ENCODE results near the gene RUNX2.

RUNX2 gene

DNA sequence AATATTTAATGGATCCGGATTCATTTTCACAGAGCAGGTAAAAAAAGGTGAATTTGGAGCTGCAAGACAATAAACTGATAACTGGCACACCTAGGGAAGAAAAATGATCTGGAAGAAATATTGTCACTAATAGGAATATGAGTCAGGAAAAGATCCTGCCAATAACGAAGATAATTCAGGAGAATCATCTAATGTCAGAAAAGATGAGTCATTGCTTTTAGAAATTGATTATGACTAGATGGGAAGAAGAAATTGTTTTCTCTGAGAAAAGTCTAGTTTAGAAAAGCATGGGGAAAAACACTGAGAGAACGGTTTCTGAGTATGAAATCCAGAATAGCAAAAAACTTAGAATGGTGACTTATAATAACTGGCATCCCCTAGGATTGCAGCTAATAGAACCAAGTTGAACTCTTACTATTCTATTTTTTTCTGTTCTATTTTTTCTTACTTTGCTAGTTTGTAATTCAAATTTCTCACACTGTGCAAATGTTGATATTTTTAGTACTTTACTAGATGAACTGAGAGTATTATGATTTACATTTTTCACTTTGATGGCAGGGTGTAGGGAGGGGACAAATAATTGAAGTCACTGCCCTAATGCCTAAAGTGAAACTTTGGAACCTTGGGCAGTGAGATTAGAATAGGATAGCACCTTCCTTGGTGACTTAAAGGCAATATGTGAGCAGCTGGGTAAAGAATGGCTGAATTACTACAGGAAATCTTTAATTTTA is 87.8 kb downstream of the RUNX2 start:
- no peaks in the 10 kb centered on the region for H3K36me3 ChIP-seq (ENCODE audit: insufficient read depth)
- H3K27ac ChIP-seq, result 0 out of 2 replicates have a peak overlapping the region, but pooled peaks have one; percentile 12
- H2AFZ ChIP-seq (ENCODE audit: low read depth), result no peak overlapping the region
- H4K20me1 ChIP-seq (ENCODE audit: insufficient read depth), result no peaks in the 10 kb centered on the region
- peak overlapping the region; percentile 94; the same call in 1 of the 2 replicates for H3K4me2 ChIP-seq
- H3K9ac ChIP-seq, result no peak overlapping the region
- H3K4me3 ChIP-seq (IDR thresholded peaks at IDR 0.05; ENCODE audit: insufficient read depth, low read depth, low read length), result no peak overlapping the region
- peaks cover 46% of the 10 kb centered on the region for H3K4me1 ChIP-seq (ENCODE audit: low read depth, poor library complexity, severe bottlenecking)
- no peaks in the 10 kb centered on the region for H3K27me3 ChIP-seq (ENCODE audit: insufficient read depth, low read depth)
- TF ChIP-seq, protein P1, sequence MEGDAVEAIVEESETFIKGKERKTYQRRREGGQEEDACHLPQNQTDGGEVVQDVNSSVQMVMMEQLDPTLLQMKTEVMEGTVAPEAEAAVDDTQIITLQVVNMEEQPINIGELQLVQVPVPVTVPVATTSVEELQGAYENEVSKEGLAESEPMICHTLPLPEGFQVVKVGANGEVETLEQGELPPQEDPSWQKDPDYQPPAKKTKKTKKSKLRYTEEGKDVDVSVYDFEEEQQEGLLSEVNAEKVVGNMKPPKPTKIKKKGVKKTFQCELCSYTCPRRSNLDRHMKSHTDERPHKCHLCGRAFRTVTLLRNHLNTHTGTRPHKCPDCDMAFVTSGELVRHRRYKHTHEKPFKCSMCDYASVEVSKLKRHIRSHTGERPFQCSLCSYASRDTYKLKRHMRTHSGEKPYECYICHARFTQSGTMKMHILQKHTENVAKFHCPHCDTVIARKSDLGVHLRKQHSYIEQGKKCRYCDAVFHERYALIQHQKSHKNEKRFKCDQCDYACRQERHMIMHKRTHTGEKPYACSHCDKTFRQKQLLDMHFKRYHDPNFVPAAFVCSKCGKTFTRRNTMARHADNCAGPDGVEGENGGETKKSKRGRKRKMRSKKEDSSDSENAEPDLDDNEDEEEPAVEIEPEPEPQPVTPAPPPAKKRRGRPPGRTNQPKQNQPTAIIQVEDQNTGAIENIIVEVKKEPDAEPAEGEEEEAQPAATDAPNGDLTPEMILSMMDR (conservative IDR thresholded peaks at IDR 0.05; ENCODE audit: low read depth, low read length), result no peak
- H3K79me2 ChIP-seq (ENCODE audit: insufficient read depth, low read depth), result peaks cover 48% of the 10 kb centered on the region

GRCh38 chr6:45416700-45417099 is 88.6 kb downstream of the RUNX2 start:
- Histone ChIP-seq H4K20me1 (ENCODE audit: insufficient read depth) (no peaks in the 10 kb centered on the region), H2AFZ (ENCODE audit: low read depth) (no peak overlapping the region), H3K36me3 (ENCODE audit: insufficient read depth) (no peaks in the 10 kb centered on the region), H3K9ac (no peak overlapping the region), H3K4me3 (IDR thresholded peaks at IDR 0.05; ENCODE audit: insufficient read depth, low read depth, low read length) (no peak overlapping the region), H3K79me2 (ENCODE audit: insufficient read depth, low read depth) (peaks cover 55% of the 10 kb centered on the region), H3K27ac (0 out of 2 replicates have a peak overlapping the region, but pooled peaks have one; percentile 12), H3K4me1 (ENCODE audit: low read depth, poor library complexity, severe bottlenecking) (peaks cover 46% of the 10 kb centered on the region), H3K27me3 (ENCODE audit: insufficient read depth, low read depth) (no peaks in the 10 kb centered on the region), H3K4me2 (peak overlapping the region; percentile 94; the same call in 1 of the 2 replicates)
- TF ChIP-seq, protein P1 (conservative IDR thresholded peaks at IDR 0.05; ENCODE audit: low read depth, low read length), result no peak

DNA sequence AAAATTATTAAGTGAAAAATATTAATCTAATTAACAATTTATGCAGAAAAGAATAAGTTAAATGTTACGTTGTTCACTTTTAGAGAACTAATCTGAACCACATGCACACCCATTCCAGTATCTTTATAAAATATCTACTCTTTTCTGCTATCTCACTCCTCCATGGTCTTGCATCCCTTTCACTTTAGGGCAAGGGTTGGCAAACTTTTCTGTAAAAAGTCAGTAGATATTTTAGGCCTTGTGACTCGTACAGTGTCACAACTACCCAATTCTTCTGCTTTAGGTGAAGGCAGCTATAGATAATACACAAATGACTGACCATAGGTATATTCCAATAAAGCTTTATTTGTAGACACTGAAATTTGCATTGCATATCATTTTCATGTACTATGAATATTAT is 89.3 kb downstream of the RUNX2 start:
- peaks cover 46% of the 10 kb centered on the region for H3K4me1 ChIP-seq (ENCODE audit: low read depth, poor library complexity, severe bottlenecking)
- H3K4me3 ChIP-seq (IDR thresholded peaks at IDR 0.05; ENCODE audit: insufficient read depth, low read depth, low read length), result no peak overlapping the region
- H3K79me2 ChIP-seq (ENCODE audit: insufficient read depth, low read depth), result peaks cover 60% of the 10 kb centered on the region
- peak overlapping the region; percentile 95; the same call in 1 of the 2 replicates for H3K27ac ChIP-seq
- no peak overlapping the region for H2AFZ ChIP-seq (ENCODE audit: low read depth)
- TF ChIP-seq, protein P1 (conservative IDR thresholded peaks at IDR 0.05; ENCODE audit: low read depth, low read length), result no peak
- H4K20me1 ChIP-seq (ENCODE audit: insufficient read depth), result no peaks in the 10 kb centered on the region
- no peaks in the 10 kb centered on the region for H3K27me3 ChIP-seq (ENCODE audit: insufficient read depth, low read depth)
- no peak overlapping the region for H3K9ac ChIP-seq
- H3K36me3 ChIP-seq (ENCODE audit: insufficient read depth), result no peaks in the 10 kb centered on the region
- H3K4me2 ChIP-seq, result peak overlapping the region; percentile 94; the same call in 1 of the 2 replicates

GRCh38 chr6:45419571-45420082 is 91.5 kb downstream of the RUNX2 start:
- peak overlapping the region; percentile 95 for H3K27ac ChIP-seq
- H3K9ac ChIP-seq, result peak overlapping the region; percentile 99
- no peak overlapping the region for H3K4me3 ChIP-seq (IDR thresholded peaks at IDR 0.05; ENCODE audit: insufficient read depth, low read depth, low read length)
- peaks cover 45% of the 10 kb centered on the region for H3K4me1 ChIP-seq (ENCODE audit: low read depth, poor library complexity, severe bottlenecking)
- peaks cover 82% of the 10 kb centered on the region for H3K79me2 ChIP-seq (ENCODE audit: insufficient read depth, low read depth)
- H4K20me1 ChIP-seq (ENCODE audit: insufficient read depth), result no peaks in the 10 kb centered on the region
- H3K36me3 ChIP-seq (ENCODE audit: insufficient read depth), result peaks cover 10% of the 10 kb centered on the region; the same call in 1 of the 2 replicates
- no peaks in the 10 kb centered on the region for H3K27me3 ChIP-seq (ENCODE audit: insufficient read depth, low read depth)
- TF ChIP-seq, protein P1 (conservative IDR thresholded peaks at IDR 0.05; ENCODE audit: low read depth, low read length), result peak; percentile 44
- peak overlapping the region; percentile 37 for H2AFZ ChIP-seq (ENCODE audit: low read depth)
- H3K4me2 ChIP-seq, result peak overlapping the region; percentile 94
